Spinal cord (tissue), 10 donors: ENCODE data around the gene TEKTIP1. TPM values are rescaled to one million over a fixed set of nuclear protein-coding genes. Genes with fewer than 3 reads are reported as not detected.

Source experiments
- DNase-seq, 6 donors: peaks; one replicate each; pipeline versions ENCODE4 v3.0.0 to v3.0.0-alpha.2; 2013 to 2015; ENCODE audit warnings: low spot score in 6 of 6, low read depth in 4 of 6
- H3K27ac ChIP-seq: one replicate; pipeline ENCODE4 v1.5.1; 2013; ENCODE audit warnings: low read depth, low read length, control low read depth
- H3K27me3 ChIP-seq: one replicate; pipeline ENCODE4 v1.6.1; 2013; ENCODE audit warnings: low read length; ENCODE audit not compliant: control insufficient read depth, insufficient read depth
- H3K36me3 ChIP-seq: one replicate; pipeline ENCODE4 v1.6.1; 2013; ENCODE audit warnings: low read length; ENCODE audit not compliant: control insufficient read depth, insufficient read depth
- H3K4me1 ChIP-seq: one replicate; pipeline ENCODE4 v1.6.1; 2013; ENCODE audit warnings: low read length; ENCODE audit not compliant: control insufficient read depth, insufficient read depth
- H3K4me3 ChIP-seq: one replicate; pipeline ENCODE4 v1.5.1; 2013; ENCODE audit warnings: low read depth, low read length, control low read depth
- H3K9me3 ChIP-seq: one replicate; pipeline ENCODE4 v1.6.1; 2013; ENCODE audit warnings: low read length; ENCODE audit not compliant: control insufficient read depth, insufficient read depth
- WGBS: methylation state at CpG from one replicate; pipeline ENCODE4 v1.1.5; 2013; ENCODE audit warnings: missing lambda C conversion rate; ENCODE audit not compliant: insufficient coverage; 5-methylcytosine and 5-hydroxymethylcytosine counted together
- polyA plus RNA-seq, 2 donors: library from polyadenylated mRNA; unstranded; fragments of 120-200 nt; gene quantifications; one replicate each; pipeline ENCODE4 v1.2.1, GENCODE V29; 2013; ENCODE audit not compliant: insufficient read length in 2 of 2
- total RNA-seq, 2 donors: library from RNA; depleted of rRNA in 1 of 2; stranded (reverse); fragments of 120-200 nt in 1 of 2; fragments of >200 nt in 1 of 2; gene quantifications; one replicate each; pipeline versions ENCODE4 v1.2.3 to v1.2.4, GENCODE V29; 2013 to 2014
- donor health status: healthy.

TEKTIP1 gene
- total and polyA plus RNA-seq, 4 donors: 2.1 to 13.0 (median 9.6) TPM; not detected in 1

GRCh38 chr19:3522421-3523360 lies 16.3 kb upstream of the TEKTIP1 start:
- Histone ChIP-seq H3K9me3 (no peaks in the 10 kb centered on the region), H3K36me3 (peaks cover 87% of the 10 kb centered on the region), H3K4me3 (no peak overlapping the region), H3K4me1 (no peaks in the 10 kb centered on the region), H3K27ac (no peak overlapping the region), H3K27me3 (no peaks in the 10 kb centered on the region)
- 93% methylated on average over 39 of the region's 40 CpGs for WGBS
- no peak for DNase-seq

- no peak overlapping the region for H3K27ac ChIP-seq
- no peaks in the 10 kb centered on the region for H3K27me3 ChIP-seq
- H3K9me3 ChIP-seq: no peaks in the 10 kb centered on the region
- WGBS: 90% methylated on average over 18 of the region's 21 CpGs
- no peak for DNase-seq
- H3K4me3 ChIP-seq: no peak overlapping the region
- H3K36me3 ChIP-seq: peaks cover 93% of the 10 kb centered on the region
- no peaks in the 10 kb centered on the region for H3K4me1 ChIP-seq
Measured at GRCh38 chr19:3523361-3524077, 15.5 kb upstream of the TEKTIP1 start.

- DNase-seq: no peak
- Histone ChIP-seq H3K9me3 (no peaks in the 10 kb centered on the region), H3K4me1 (no peaks in the 10 kb centered on the region), H3K27me3 (no peaks in the 10 kb centered on the region), H3K4me3 (no peak overlapping the region), H3K27ac (no peak overlapping the region), H3K36me3 (peaks cover 94% of the 10 kb centered on the region)
- WGBS: 94% methylated on average over 33 of the region's 33 CpGs
Measured at GRCh38 chr19:3524078-3524842, 14.7 kb upstream of the TEKTIP1 start.

- H3K4me1 ChIP-seq: no peaks in the 10 kb centered on the region
- 95% methylated on average over 20 of the region's 20 CpGs for whole genome bisulfite sequencing
- H3K27ac ChIP-seq: no peak overlapping the region
Measured at GRCh38 chr19:3524904-3525451, 14.0 kb upstream of the TEKTIP1 start.

GRCh38 chr19:3526507-3527237 lies 12.3 kb upstream of the TEKTIP1 start:
- no peaks in the 10 kb centered on the region for H3K27me3 ChIP-seq
- 88% methylated on average over 26 of the region's 28 CpGs for WGBS
- H3K36me3 ChIP-seq: peaks cover 92% of the 10 kb centered on the region
- H3K27ac ChIP-seq: no peak overlapping the region
- H3K4me1 ChIP-seq: no peaks in the 10 kb centered on the region
- H3K4me3 ChIP-seq: no peak overlapping the region
- DNase-seq: no peak
- H3K9me3 ChIP-seq: no peaks in the 10 kb centered on the region

More at GRCh38 chr19:3524904-3525451, 14.0 kb upstream of the TEKTIP1 start:
- Histone ChIP-seq H3K4me3 (no peak overlapping the region), H3K27me3 (no peaks in the 10 kb centered on the region), H3K36me3 (peaks cover 88% of the 10 kb centered on the region), H3K9me3 (no peaks in the 10 kb centered on the region)
- no peak for DNase-seq

- H3K4me3 ChIP-seq: no peak overlapping the region
- no peaks in the 10 kb centered on the region for H3K4me1 ChIP-seq
- no peaks in the 10 kb centered on the region for H3K27me3 ChIP-seq
- peaks cover 93% of the 10 kb centered on the region for H3K36me3 ChIP-seq
- DNase-seq: no peak
- no peak overlapping the region for H3K27ac ChIP-seq
- WGBS: 97% methylated on average over 20 of the region's 21 CpGs
- H3K9me3 ChIP-seq: no peaks in the 10 kb centered on the region
Measured at GRCh38 chr19:3527238-3527910, 11.6 kb upstream of the TEKTIP1 start.

GRCh38 chr19:3528080-3528479 lies 10.9 kb upstream of the TEKTIP1 start:
- Histone ChIP-seq H3K4me3 (no peak overlapping the region), H3K36me3 (peaks cover 93% of the 10 kb centered on the region), H3K27me3 (no peaks in the 10 kb centered on the region), H3K4me1 (no peaks in the 10 kb centered on the region), H3K9me3 (no peaks in the 10 kb centered on the region), H3K27ac (no peak overlapping the region)
- WGBS: 95% methylated on average over 11 of the region's 14 CpGs
- no peak for DNase-seq

GRCh38 chr19:3528539-3529211 lies 10.3 kb upstream of the TEKTIP1 start:
- no peaks in the 10 kb centered on the region for H3K9me3 ChIP-seq
- H3K4me3 ChIP-seq: no peak overlapping the region
- no peak overlapping the region for H3K27ac ChIP-seq
- no peak for DNase-seq
- H3K4me1 ChIP-seq: no peaks in the 10 kb centered on the region
- H3K27me3 ChIP-seq: no peaks in the 10 kb centered on the region
- H3K36me3 ChIP-seq: peaks cover 93% of the 10 kb centered on the region
- WGBS: 94% methylated on average over 20 of the region's 20 CpGs
